ENCODE data around the gene EIF5.

DNA sequence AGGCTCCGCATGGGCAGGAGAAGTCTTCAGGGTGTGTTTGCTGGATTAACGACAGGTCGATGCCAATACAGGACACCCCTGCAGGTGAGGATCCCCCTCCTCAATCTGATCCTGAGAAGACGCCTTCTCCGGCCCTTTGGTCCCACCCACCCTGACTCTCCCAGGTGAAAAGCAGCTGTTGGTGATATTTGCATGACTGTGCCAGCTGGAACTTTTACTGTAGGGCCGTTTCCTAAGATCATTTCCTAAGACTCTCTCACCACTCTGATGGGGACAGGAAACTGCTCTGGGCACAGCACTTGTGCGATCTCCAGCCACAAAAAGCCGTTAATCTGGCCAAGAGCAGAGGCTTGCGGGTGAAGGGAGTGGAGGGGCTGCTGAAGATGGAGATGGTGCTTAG, 16.8 kb upstream of the EIF5 start:
- TF ChIP-seq, protein P1, sequence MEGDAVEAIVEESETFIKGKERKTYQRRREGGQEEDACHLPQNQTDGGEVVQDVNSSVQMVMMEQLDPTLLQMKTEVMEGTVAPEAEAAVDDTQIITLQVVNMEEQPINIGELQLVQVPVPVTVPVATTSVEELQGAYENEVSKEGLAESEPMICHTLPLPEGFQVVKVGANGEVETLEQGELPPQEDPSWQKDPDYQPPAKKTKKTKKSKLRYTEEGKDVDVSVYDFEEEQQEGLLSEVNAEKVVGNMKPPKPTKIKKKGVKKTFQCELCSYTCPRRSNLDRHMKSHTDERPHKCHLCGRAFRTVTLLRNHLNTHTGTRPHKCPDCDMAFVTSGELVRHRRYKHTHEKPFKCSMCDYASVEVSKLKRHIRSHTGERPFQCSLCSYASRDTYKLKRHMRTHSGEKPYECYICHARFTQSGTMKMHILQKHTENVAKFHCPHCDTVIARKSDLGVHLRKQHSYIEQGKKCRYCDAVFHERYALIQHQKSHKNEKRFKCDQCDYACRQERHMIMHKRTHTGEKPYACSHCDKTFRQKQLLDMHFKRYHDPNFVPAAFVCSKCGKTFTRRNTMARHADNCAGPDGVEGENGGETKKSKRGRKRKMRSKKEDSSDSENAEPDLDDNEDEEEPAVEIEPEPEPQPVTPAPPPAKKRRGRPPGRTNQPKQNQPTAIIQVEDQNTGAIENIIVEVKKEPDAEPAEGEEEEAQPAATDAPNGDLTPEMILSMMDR (conservative IDR thresholded peaks at IDR 0.05; ENCODE audit: low read depth in 2 of 2) = no peak
- TF ChIP-seq POLR2AphosphoS5 (IDR thresholded peaks at IDR 0.05; ENCODE audit: low read depth) (no peak), CREB1 (CRISPR knock-in tag; IDR thresholded peaks at IDR 0.05; ENCODE audit: low read depth) (no peak), EZH2 (IDR thresholded peaks at IDR 0.05; ENCODE audit: low read depth, unreplicated experiment) (no peak), EZH2phosphoT487 (IDR thresholded peaks at IDR 0.05; ENCODE audit: unreplicated experiment) (no peak)
